H9 (cell line): ENCODE data around the gene MAP2K2. TPM values are rescaled to one million over a fixed set of nuclear protein-coding genes. Genes with fewer than 3 reads are reported as not detected.
"Not testable (repeated sequence)": the region's sequence is repeated elsewhere in the genome, so short reads cannot be mapped to it uniquely, and the experiment has no call there.

Source experiments
- DNase-seq: peaks from one replicate; pipeline ENCODE4 v3.0.0-alpha.2; 2017
- H2AFZ ChIP-seq: one replicate; pipeline ENCODE4 v1.6.1; 2013; ENCODE audit warnings: mild to moderate bottlenecking, low read length, control low read depth, moderate library complexity
- H2AK5ac ChIP-seq: 2 replicates; pipeline ENCODE4 v1.6.1; 2013; ENCODE audit warnings: low read length, control low read depth, mixed read lengths; ENCODE audit not compliant: insufficient read length
- H2BK120ac ChIP-seq: one replicate; pipeline ENCODE4 v1.6.1; 2013; ENCODE audit warnings: low read depth, mild to moderate bottlenecking, low read length, control low read depth, inconsistent platforms; ENCODE audit not compliant: poor library complexity, severe bottlenecking
- H2BK12ac ChIP-seq: 2 replicates; pipeline ENCODE4 v1.6.1; 2013; ENCODE audit warnings: low read length, control low read depth, mixed read lengths, low read depth; ENCODE audit not compliant: insufficient read length
- H2BK15ac ChIP-seq: 2 replicates; pipeline ENCODE4 v1.6.1; 2013; ENCODE audit warnings: low read depth, low read length, control low read depth
- H2BK20ac ChIP-seq: one replicate; pipeline ENCODE4 v1.6.1; 2013; ENCODE audit warnings: low read depth, mild to moderate bottlenecking, low read length, control low read depth, inconsistent platforms; ENCODE audit not compliant: poor library complexity, severe bottlenecking
- H2BK5ac ChIP-seq: 2 replicates; pipeline ENCODE4 v1.6.1; 2013; ENCODE audit warnings: low read length, control low read depth, mixed read lengths; ENCODE audit not compliant: insufficient read length
- H3K14ac ChIP-seq: 2 replicates; pipeline ENCODE4 v1.6.1; 2013; ENCODE audit warnings: low read length, control low read depth; ENCODE audit not compliant: insufficient read depth
- H3K18ac ChIP-seq: 2 replicates; pipeline ENCODE4 v1.6.1; 2013; ENCODE audit warnings: low read depth, mild to moderate bottlenecking, mixed read lengths, low read length, control low read depth; ENCODE audit not compliant: insufficient read length
- H3K23ac ChIP-seq: 2 replicates; pipeline ENCODE4 v1.6.1; 2013; ENCODE audit warnings: low read length, control low read depth, mixed read lengths, low read depth; ENCODE audit not compliant: insufficient read length
- H3K23me2 ChIP-seq: 2 replicates; pipeline ENCODE4 v1.6.1; 2013; ENCODE audit warnings: low read depth, mild to moderate bottlenecking, mixed read lengths, low read length, control low read depth; ENCODE audit not compliant: insufficient read length, poor library complexity, severe bottlenecking
- H3K27ac ChIP-seq: 2 replicates; pipeline ENCODE4 v1.5.1; 2013; ENCODE audit warnings: low read length, control low read depth, mixed read lengths, low read depth; ENCODE audit not compliant: insufficient read length
- H3K27me3 ChIP-seq: 2 replicates; pipeline ENCODE4 v1.6.1; 2013; ENCODE audit warnings: low read length, control low read depth, inconsistent platforms; ENCODE audit not compliant: insufficient read depth
- H3K4ac ChIP-seq: 2 replicates; pipeline ENCODE4 v1.6.1; 2013; ENCODE audit warnings: low read depth, mild to moderate bottlenecking, control low read depth, inconsistent platforms, low read length, moderate library complexity
- H3K4me1 ChIP-seq: 2 replicates; pipeline ENCODE4 v1.6.1; 2013; ENCODE audit warnings: low read length, control low read depth, inconsistent platforms; ENCODE audit not compliant: insufficient read depth
- H3K4me2 ChIP-seq: 2 replicates; pipeline ENCODE4 v1.6.1; 2013; ENCODE audit warnings: low read length, control low read depth, mixed read lengths; ENCODE audit not compliant: insufficient read length, insufficient read depth
- H3K56ac ChIP-seq: 2 replicates; pipeline ENCODE4 v1.6.1; 2013; ENCODE audit warnings: low read depth, mild to moderate bottlenecking, mixed read lengths, low read length, control low read depth; ENCODE audit not compliant: insufficient read length
- H3K79me1 ChIP-seq: 2 replicates; pipeline ENCODE4 v1.6.1; 2013; ENCODE audit warnings: low read depth, mild to moderate bottlenecking, moderate library complexity, low read length, control low read depth, inconsistent platforms; ENCODE audit not compliant: insufficient read depth, poor library complexity, severe bottlenecking
- H3K79me2 ChIP-seq: 2 replicates; pipeline ENCODE4 v1.6.1; 2013; ENCODE audit warnings: low read length, control low read depth, inconsistent platforms; ENCODE audit not compliant: insufficient read depth
- H3K9ac ChIP-seq: 2 replicates; pipeline ENCODE4 v1.6.1; 2013; ENCODE audit warnings: low read length, control low read depth, mixed read lengths; ENCODE audit not compliant: insufficient read length; ENCODE audit errors: extremely low read depth
- H3K9me3 ChIP-seq: one replicate; pipeline ENCODE4 v1.6.1; 2013; ENCODE audit warnings: low read depth, low read length, inconsistent platforms; ENCODE audit not compliant: control insufficient read depth
- H3T11ph ChIP-seq: one replicate; pipeline ENCODE4 v1.6.1; 2013; ENCODE audit warnings: mild to moderate bottlenecking, low read length, control low read depth, inconsistent platforms
- H4K20me1 ChIP-seq: one replicate; pipeline ENCODE4 v1.6.1; 2013; ENCODE audit not compliant: control insufficient read depth, insufficient read length, insufficient read depth
- H4K5ac ChIP-seq: 2 replicates; pipeline ENCODE4 v1.6.1; 2013; ENCODE audit warnings: low read depth, mild to moderate bottlenecking, mixed read lengths, low read length, control low read depth; ENCODE audit not compliant: insufficient read length
- H4K8ac ChIP-seq: replicated peaks from 2 replicates; pipeline ENCODE4 v1.6.1; 2013; ENCODE audit warnings: low read length, control low read depth, mixed read lengths, low read depth; ENCODE audit not compliant: insufficient read length
- H4K91ac ChIP-seq: 2 replicates; pipeline ENCODE4 v1.6.1; 2013; ENCODE audit warnings: low read depth, mild to moderate bottlenecking, moderate library complexity, mixed read lengths, low read length, control low read depth; ENCODE audit not compliant: insufficient read length
- H3K27ac Mint-ChIP-seq, 3 experiments: 2 replicates in 2 of 3; 3 replicates in 1 of 3; pipeline ENCODE4 v1.8.0; 2020 to 2021; ENCODE audit warnings: mixed read lengths in 3 of 3, mild to moderate bottlenecking in 1 of 3, moderate library complexity in 1 of 3
- H3K27me3 Mint-ChIP-seq: 2 replicates; pipeline ENCODE4 v1.8.0; 2021; ENCODE audit warnings: low read depth, mild to moderate bottlenecking, moderate library complexity, mixed read lengths
- H3K36me3 Mint-ChIP-seq, 3 experiments: 2 replicates in 2 of 3; 3 replicates in 1 of 3; pipeline ENCODE4 v1.8.0; 2020 to 2021; ENCODE audit warnings: low read depth in 3 of 3, mixed read lengths in 3 of 3; ENCODE audit not compliant: insufficient read depth in 1 of 3
- H3K4me1 Mint-ChIP-seq, 2 experiments: 2 replicates each; pipeline ENCODE4 v1.8.0; 2020; ENCODE audit warnings: mixed read lengths in 2 of 2
- H3K4me3 Mint-ChIP-seq, 2 experiments: 2 replicates in 1 of 2; 3 replicates in 1 of 2; pipeline ENCODE4 v1.8.0; 2020 to 2021; ENCODE audit warnings: mild to moderate bottlenecking in 2 of 2, mixed read lengths in 2 of 2, moderate library complexity in 1 of 2
- H3K9me3 Mint-ChIP-seq, 2 experiments: 2 replicates in 1 of 2; 3 replicates in 1 of 2; pipeline ENCODE4 v1.8.0; 2020; ENCODE audit warnings: mild to moderate bottlenecking in 2 of 2, mixed read lengths in 2 of 2, moderate library complexity in 1 of 2
- CTCF ChIP-seq: fragments of 200-600 bp; sonication (generic); conservative IDR thresholded peaks from 3 replicates; pipeline ENCODE4 v1.8.0; 2021; ENCODE audit warnings: antibody characterized with exemption, mild to moderate bottlenecking
- WGBS: extraction: QIAGEN DNeasy Blood & Tissue Kit; methylation state at CpG from one replicate; pipeline ENCODE4 v1.1.7; 2013; ENCODE audit warnings: missing lambda C conversion rate, low lambda C conversion rate, mixed read lengths; ENCODE audit not compliant: insufficient read length; ENCODE audit errors: extremely low coverage; 5-methylcytosine and 5-hydroxymethylcytosine counted together
- total RNA-seq: library from RNA; stranded (reverse); gene quantifications from 2 replicates; pipeline ENCODE4 v1.2.1, GENCODE V29; 2021

Gene MAP2K2
- total RNA-seq, 1 experiment from 2014 or later = 167 TPM

- Histone ChIP-seq H2AK5ac (no peak overlapping the region), H3K9me3 (no peaks in the 10 kb centered on the region), H3K18ac (no peak overlapping the region), H3K27me3 (no peaks in the 10 kb centered on the region), H3K27ac (no peak overlapping the region), H4K20me1 (no peaks in the 10 kb centered on the region), H4K5ac (no peak overlapping the region), H3K56ac (no peak overlapping the region), H3K23ac (no peak overlapping the region), H3K4me1 (no peaks in the 10 kb centered on the region; the same call in 1 of the 2 replicates), H4K8ac (no peak overlapping the region), H3K79me1 (no peaks in the 10 kb centered on the region), H2BK5ac (no peak overlapping the region), H4K91ac (no peak overlapping the region), H3T11ph (no peak overlapping the region), H2AFZ (no peak overlapping the region), H3K79me2 (no peaks in the 10 kb centered on the region), H2BK15ac (no peak overlapping the region), H2BK120ac (no peak overlapping the region), H3K14ac (no peak overlapping the region), H2BK20ac (no peak overlapping the region), H3K4me2 (no peak overlapping the region), H3K9ac (no peak overlapping the region), H2BK12ac (no peak overlapping the region), H3K4ac (no peak overlapping the region), H3K23me2 (no peaks in the 10 kb centered on the region)
- peaks cover 13% of the 10 kb centered on the region for H3K27me3 Mint-ChIP-seq
- no peak overlapping the region for H3K4me3 Mint-ChIP-seq
- no peaks in the 10 kb centered on the region; a peak in 1 of 5 replicates for H3K9me3 Mint-ChIP-seq
- peaks cover 2 to 8% of the 10 kb centered on the region in 2 experiments; a peak in 3 of 4 replicates for H3K4me1 Mint-ChIP-seq
- H3K36me3 Mint-ChIP-seq = no peaks in the 10 kb centered on the region
- no CpG with 5 or more reads among the region's 8 CpGs for WGBS
- TF ChIP-seq CTCF = no peak
- no peak for DNase-seq
- no peak overlapping the region for H3K27ac Mint-ChIP-seq
Measured at GRCh38 chr19:4136680-4137088, 12.8 kb upstream of the MAP2K2 start.

GRCh38 chr19:4135386-4135785 lies 11.5 kb upstream of the MAP2K2 start:
- H3K18ac ChIP-seq, H3K27ac ChIP-seq, H3K23me2 ChIP-seq, H3K79me2 ChIP-seq, H2BK120ac ChIP-seq, H3K4me3 Mint-ChIP-seq, H3K4me1 ChIP-seq, H3K79me1 ChIP-seq, H3K27me3 ChIP-seq, H4K20me1 ChIP-seq, H3K4me2 ChIP-seq, H3K14ac ChIP-seq, H3K9ac ChIP-seq, H2BK5ac ChIP-seq, H3K4ac ChIP-seq, H2BK20ac ChIP-seq, H2AK5ac ChIP-seq, H3K27ac Mint-ChIP-seq, H4K91ac ChIP-seq, H3K23ac ChIP-seq, H2BK12ac ChIP-seq, H2BK15ac ChIP-seq, H3T11ph ChIP-seq, H3K9me3 ChIP-seq, H4K5ac ChIP-seq, H3K36me3 Mint-ChIP-seq, H4K8ac ChIP-seq, H2AFZ ChIP-seq, H3K9me3 Mint-ChIP-seq, DNase-seq, H3K56ac ChIP-seq: not testable (repeated sequence)
- peaks cover 6 to 10% of the 10 kb centered on the region in 2 experiments for H3K4me1 Mint-ChIP-seq
- WGBS = no CpG with 5 or more reads among the region's 9 CpGs
- H3K27me3 Mint-ChIP-seq = peaks cover 18% of the 10 kb centered on the region
